Measurements from ENCODE around the gene MORN1.

MORN1 gene

DNA sequence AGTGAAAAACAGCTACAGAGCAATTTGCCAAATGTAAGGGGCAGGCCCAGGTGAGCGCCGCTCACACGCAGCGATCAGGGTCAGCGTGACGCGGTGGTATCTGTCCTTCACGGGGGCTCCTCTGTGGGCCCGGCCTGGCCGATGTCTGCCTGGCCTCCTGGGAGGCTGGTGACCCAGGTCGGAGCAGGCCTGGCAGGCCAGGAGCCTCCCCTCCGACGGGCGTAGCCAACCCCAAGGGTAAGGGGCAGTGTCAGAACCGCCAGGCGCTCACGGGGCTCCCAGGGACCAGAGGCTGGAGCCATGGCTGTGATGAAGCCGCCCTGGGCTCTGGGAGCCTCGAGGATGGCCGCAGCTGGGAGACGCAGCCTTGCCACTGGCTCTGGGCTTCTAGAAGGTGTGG, 72.1 kb downstream of the MORN1 start:
- H3K9me2 ChIP-seq (replicated peaks; ENCODE audit: control insufficient read depth, low read length), result no peaks in the 10 kb centered on the region
- H3K4me2 ChIP-seq (ENCODE audit: low read length), result no peak overlapping the region
- H3K4me3 ChIP-seq (ENCODE audit: low read length), result no peak overlapping the region
- no peaks in the 10 kb centered on the region for H3K4me1 ChIP-seq (ENCODE audit: control insufficient read depth, low read length)
- no peaks in the 10 kb centered on the region for H3K27me3 ChIP-seq (ENCODE audit: control insufficient read depth, low read length)
- H3K9me3 ChIP-seq (ENCODE audit: control insufficient read depth, insufficient read depth, low read length), result no peaks in the 10 kb centered on the region
- H3K36me3 ChIP-seq (ENCODE audit: control insufficient read depth, low read length), result no peaks in the 10 kb centered on the region
- H3F3A ChIP-seq (ENCODE audit: control insufficient read depth, insufficient read depth), result no peaks in the 10 kb centered on the region
- no peaks in the 10 kb centered on the region for H3K79me2 ChIP-seq (ENCODE audit: control insufficient read depth, low read length)
- no peak for TF ChIP-seq EZH2phosphoT487 (IDR thresholded peaks at IDR 0.05; ENCODE audit: borderline replicate concordance, low read length)
- TF ChIP-seq, protein P1, sequence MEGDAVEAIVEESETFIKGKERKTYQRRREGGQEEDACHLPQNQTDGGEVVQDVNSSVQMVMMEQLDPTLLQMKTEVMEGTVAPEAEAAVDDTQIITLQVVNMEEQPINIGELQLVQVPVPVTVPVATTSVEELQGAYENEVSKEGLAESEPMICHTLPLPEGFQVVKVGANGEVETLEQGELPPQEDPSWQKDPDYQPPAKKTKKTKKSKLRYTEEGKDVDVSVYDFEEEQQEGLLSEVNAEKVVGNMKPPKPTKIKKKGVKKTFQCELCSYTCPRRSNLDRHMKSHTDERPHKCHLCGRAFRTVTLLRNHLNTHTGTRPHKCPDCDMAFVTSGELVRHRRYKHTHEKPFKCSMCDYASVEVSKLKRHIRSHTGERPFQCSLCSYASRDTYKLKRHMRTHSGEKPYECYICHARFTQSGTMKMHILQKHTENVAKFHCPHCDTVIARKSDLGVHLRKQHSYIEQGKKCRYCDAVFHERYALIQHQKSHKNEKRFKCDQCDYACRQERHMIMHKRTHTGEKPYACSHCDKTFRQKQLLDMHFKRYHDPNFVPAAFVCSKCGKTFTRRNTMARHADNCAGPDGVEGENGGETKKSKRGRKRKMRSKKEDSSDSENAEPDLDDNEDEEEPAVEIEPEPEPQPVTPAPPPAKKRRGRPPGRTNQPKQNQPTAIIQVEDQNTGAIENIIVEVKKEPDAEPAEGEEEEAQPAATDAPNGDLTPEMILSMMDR (IDR thresholded peaks at IDR 0.05; ENCODE audit: low read depth, low read length, poor library complexity, severe bottlenecking), result no peak
- H4K20me1 ChIP-seq (ENCODE audit: control insufficient read depth, insufficient read depth, low read depth, low read length), result no peaks in the 10 kb centered on the region
- no peak overlapping the region for H3K27ac ChIP-seq (ENCODE audit: low read depth, low read length)

DNA sequence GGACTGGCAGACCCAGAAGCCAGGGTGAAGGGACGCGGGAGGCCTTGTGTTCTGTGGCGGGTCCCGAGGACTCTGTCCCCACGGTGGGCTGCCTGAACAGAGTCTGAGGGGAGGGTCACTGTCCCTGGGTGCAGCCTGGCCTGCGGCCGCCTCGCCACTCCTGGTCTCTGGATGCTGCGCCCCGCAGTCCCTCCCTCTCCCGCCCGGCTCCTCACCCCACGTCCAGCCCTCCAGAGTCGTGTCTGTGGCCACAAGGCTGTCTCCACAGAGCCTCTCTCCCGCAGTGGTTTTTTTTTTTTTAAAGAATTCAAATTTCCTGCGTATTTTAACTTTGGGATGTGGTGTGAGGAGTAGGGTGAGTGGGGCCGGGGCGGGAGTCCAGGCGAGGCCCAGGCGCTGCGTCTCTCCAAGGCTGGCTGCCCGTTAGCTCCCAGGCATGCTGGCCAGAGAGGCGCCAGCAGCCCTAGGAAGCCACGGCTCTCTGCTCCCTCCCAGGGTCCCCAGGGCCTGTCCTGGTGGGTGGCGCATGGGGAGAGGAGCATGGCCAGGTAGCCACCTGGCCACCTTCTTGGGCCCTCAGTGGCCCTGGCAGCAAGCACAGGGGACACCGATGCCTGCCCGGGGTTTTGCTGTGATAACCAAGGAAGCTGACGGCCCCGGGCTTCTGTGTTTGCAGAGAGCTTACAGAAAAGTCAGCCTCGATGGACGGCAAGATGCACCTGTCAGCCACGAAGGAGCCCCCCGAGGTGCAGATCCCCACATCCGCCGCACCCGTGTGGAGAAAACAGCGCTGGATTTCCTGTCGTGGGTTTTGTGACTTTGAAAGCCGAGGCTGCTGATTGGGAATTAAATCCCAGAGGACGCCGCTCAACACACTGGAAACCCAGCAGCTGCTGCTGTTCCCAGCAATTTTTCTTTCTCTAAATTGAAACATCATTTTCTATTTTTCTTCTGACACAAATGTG, 72.8 kb downstream of the MORN1 start:
- Histone ChIP-seq H3K27me3 (ENCODE audit: control insufficient read depth, low read length) (no peaks in the 10 kb centered on the region), H3K27ac (ENCODE audit: low read depth, low read length) (no peak overlapping the region), H3K79me2 (ENCODE audit: control insufficient read depth, low read length) (no peaks in the 10 kb centered on the region), H3F3A (ENCODE audit: control insufficient read depth, insufficient read depth) (no peaks in the 10 kb centered on the region), H3K4me1 (ENCODE audit: control insufficient read depth, low read length) (no peaks in the 10 kb centered on the region), H4K20me1 (ENCODE audit: control insufficient read depth, insufficient read depth, low read depth, low read length) (no peaks in the 10 kb centered on the region), H3K9me3 (ENCODE audit: control insufficient read depth, insufficient read depth, low read length) (no peaks in the 10 kb centered on the region), H3K4me3 (ENCODE audit: low read length) (no peak overlapping the region), H3K36me3 (ENCODE audit: control insufficient read depth, low read length) (no peaks in the 10 kb centered on the region), H3K4me2 (ENCODE audit: low read length) (no peak overlapping the region), H3K9me2 (replicated peaks; ENCODE audit: control insufficient read depth, low read length) (no peaks in the 10 kb centered on the region)
- TF ChIP-seq, protein P1 (IDR thresholded peaks at IDR 0.05; ENCODE audit: low read depth, low read length, poor library complexity, severe bottlenecking), result no peak
- no peak for TF ChIP-seq EZH2phosphoT487 (IDR thresholded peaks at IDR 0.05; ENCODE audit: borderline replicate concordance, low read length)

GRCh38 chr1:2317230-2318065, 73.9 kb downstream of the MORN1 start:
- no peaks in the 10 kb centered on the region for H3K4me1 ChIP-seq (ENCODE audit: control insufficient read depth, low read length)
- H3K27me3 ChIP-seq (ENCODE audit: control insufficient read depth, low read length), result no peaks in the 10 kb centered on the region

More at GRCh38 chr1:2317230-2318065, 73.9 kb downstream of the MORN1 start:
- H3F3A ChIP-seq (ENCODE audit: control insufficient read depth, insufficient read depth), result no peaks in the 10 kb centered on the region
- H3K9me2 ChIP-seq (replicated peaks; ENCODE audit: control insufficient read depth, low read length), result no peaks in the 10 kb centered on the region
- H4K20me1 ChIP-seq (ENCODE audit: control insufficient read depth, insufficient read depth, low read depth, low read length), result no peaks in the 10 kb centered on the region
- H3K9me3 ChIP-seq (ENCODE audit: control insufficient read depth, insufficient read depth, low read length), result no peaks in the 10 kb centered on the region
- H3K4me3 ChIP-seq (ENCODE audit: low read length), result no peak overlapping the region
- no peaks in the 10 kb centered on the region for H3K79me2 ChIP-seq (ENCODE audit: control insufficient read depth, low read length)
- no peak for TF ChIP-seq EZH2phosphoT487 (IDR thresholded peaks at IDR 0.05; ENCODE audit: borderline replicate concordance, low read length)
- TF ChIP-seq, protein P1 (IDR thresholded peaks at IDR 0.05; ENCODE audit: low read depth, low read length, poor library complexity, severe bottlenecking), result no peak
- H3K4me2 ChIP-seq (ENCODE audit: low read length), result no peak overlapping the region
- no peaks in the 10 kb centered on the region for H3K36me3 ChIP-seq (ENCODE audit: control insufficient read depth, low read length)
- H3K27ac ChIP-seq (ENCODE audit: low read depth, low read length), result no peak overlapping the region
